GM18499 (cell line): ENCODE results near the gene REXO1.
"Not testable (repeated sequence)": the region's sequence is repeated elsewhere in the genome, so short reads cannot be mapped to it uniquely, and the experiment has no call there.

Experiments
- ATAC-seq: cut with Tn5 transposase; IDR thresholded peaks from one replicate; pipeline ENCODE4 v1.9.1; 2021; ENCODE audit warnings: moderate number of reproducible peaks; ENCODE audit not compliant: insufficient read depth, unreplicated experiment

The REXO1 gene, protein sequence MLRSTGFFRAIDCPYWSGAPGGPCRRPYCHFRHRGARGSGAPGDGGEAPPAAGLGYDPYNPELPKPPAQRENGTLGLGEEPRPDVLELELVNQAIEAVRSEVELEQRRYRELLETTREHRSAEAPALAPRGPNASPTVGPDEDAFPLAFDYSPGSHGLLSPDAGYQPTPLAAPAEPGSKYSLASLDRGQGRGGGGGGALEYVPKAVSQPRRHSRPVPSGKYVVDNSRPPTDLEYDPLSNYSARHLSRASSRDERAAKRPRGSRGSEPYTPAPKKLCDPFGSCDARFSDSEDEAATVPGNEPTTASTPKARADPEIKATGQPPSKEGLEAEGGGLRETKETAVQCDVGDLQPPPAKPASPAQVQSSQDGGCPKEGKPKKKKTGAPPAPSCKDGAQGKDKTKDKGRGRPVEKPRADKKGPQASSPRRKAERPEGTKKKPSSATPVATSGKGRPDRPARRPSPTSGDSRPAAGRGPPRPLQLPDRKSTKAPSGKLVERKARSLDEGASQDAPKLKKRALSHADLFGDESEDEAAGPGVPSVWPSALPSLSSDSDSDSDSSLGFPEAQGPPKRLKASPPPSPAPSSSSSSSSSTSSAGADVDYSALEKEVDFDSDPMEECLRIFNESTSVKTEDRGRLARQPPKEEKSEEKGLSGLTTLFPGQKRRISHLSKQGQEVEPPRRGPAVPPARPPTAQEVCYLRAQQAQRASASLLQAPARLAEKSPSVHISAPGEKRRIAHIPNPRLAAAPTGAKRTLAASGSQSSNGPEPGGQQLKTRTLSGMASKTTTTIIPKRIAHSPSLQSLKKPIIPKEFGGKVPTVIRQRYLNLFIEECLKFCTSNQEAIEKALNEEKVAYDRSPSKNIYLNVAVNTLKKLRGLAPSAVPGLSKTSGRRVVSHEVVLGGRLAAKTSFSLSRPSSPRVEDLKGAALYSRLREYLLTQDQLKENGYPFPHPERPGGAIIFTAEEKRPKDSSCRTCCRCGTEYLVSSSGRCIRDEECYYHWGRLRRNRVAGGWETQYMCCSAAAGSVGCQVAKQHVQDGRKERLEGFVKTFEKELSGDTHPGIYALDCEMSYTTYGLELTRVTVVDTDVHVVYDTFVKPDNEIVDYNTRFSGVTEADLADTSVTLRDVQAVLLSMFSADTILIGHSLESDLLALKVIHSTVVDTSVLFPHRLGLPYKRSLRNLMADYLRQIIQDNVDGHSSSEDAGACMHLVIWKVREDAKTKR

DNA sequence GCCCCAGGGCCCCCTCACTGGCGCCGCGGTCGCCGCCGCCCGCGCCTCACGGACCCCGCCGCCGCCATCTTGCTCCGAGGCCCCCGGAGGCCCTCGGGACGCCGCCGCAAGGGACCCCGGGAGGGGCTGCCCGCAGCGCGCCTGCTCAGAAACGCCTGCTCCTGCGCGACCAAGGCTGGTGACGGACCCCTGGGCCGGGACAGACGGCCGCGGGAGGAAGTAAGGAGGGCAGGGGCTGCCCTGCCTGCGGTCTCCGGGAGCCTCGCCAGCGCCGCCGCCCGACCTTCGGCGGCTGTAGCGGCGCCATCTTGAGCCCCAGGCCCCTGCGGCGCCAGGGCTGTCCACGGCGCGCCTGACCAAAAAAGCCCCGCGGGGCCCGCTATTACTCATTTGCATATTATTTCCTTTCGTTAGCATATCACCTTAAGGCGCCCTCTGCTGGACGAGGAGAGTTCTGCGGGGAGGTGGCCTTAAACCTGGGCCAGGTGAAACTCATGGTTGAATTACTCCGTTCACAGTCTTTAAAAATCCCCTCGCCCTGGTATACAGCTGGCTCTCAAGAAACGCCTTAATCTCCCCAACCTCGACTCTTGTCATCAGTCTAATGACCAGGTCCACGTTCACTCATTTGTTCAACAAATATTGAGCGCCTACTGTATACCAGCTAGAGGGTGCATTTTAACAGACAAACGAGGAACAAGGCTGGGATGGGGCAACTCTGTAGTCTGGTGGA lies at the start of gene REXO1:
REXO1 (minus strand) TSS at position 85 of the 733 bp plus-strand sequence. CDS start 125 bp downstream, outside the sequence.
- ATAC-seq = peak; percentile 39

DNA sequence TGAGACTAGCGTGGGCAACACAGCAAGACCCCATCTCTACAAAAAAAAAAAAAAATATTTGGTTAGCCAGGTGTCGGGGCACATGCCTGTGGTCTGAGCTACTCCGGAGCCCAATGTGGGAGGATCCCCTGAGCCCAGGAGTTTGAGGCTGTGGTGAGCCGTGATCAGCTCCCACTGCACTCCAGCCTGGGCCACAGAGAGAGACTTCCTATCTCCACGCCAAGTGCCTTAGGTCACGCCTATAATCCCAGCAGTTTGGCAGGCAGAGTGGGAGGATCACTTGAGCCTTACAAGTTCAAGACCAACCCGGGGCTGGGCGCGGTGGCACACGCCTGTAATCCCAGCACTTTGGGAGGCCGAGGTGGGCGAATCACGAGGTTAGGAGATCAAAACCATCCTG lies 48.2 kb upstream of the REXO1 start:
- ATAC-seq = no peak

DNA sequence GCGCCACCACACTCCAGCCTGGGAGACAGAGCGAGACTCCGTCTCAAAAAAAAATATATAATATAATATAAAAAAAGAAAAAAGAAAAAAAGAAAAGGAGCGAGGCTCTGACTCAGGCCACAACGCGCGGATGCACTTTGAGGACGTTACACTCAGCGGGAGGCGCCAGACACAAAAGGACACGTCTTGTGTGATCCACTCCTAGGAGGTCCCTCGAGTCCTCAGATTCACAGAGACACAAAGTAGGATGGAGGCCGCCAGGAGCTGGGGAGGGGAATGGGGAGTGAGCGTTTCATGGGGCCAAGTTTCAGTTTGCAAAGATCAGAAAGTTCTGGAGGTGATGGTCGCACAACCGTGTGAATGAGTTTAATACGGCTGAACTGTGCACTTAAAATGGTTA lies 45.5 kb upstream of the REXO1 start:
- no peak for ATAC-seq

DNA sequence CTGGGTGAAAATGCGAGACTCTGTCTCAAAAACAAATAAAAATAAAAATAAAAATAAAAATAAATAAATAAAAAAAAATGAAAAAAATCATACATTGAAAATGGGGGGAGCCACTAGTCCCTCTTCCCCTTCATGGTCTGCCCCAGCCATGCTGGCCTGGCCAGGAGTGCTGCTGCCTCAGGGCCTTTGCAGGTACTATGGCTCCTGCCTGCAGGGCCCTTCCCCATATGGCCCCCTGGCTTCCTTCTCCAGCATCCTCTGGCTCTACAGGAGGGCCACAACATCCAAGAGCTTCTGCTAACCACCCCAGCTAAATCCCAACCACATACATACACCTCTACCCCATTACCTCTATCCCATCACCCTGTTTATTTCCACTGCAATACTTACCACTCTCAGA lies 41.6 kb upstream of the REXO1 start:
- no peak for ATAC-seq

DNA sequence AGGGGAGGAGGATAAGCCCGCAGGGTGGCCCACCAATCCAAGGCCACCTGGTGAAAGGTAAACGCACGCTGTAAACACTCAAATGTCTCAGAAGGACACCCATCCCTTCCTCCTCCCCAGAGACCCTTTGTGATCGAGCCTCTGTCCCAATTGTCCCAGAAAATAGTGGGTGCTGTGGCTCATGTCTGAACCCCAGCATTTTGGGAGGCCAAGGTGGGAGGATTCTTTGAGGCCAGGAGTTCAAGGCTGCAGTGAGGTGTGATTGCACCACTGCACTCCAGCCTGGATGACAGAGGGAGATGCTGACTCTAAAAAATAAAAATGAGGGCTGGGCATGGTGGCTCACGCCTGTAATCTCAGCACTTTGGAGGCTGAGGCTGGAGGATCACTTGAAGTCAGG lies 40.1 kb upstream of the REXO1 start:
- ATAC-seq = no peak

DNA sequence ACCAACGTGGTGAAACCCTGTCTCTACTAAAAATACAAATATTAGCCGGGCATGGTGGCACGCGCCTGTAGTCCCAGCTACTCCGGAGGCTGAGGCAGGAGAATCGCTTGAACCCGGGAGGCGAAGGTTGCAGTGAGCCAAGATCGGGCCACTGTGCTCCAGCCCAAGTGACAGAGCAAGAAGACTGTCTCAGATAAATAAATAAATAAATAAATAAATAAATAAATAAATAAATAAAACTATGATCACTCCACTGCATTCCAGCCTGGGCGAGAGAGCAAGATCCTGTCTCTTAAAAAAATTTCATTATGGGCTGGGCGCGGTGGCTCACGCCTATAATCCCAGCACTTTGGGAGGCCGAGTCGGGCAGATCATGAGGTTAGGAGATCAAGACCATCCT lies 38.1 kb upstream of the REXO1 start:
- ATAC-seq = not testable (repeated sequence)

DNA sequence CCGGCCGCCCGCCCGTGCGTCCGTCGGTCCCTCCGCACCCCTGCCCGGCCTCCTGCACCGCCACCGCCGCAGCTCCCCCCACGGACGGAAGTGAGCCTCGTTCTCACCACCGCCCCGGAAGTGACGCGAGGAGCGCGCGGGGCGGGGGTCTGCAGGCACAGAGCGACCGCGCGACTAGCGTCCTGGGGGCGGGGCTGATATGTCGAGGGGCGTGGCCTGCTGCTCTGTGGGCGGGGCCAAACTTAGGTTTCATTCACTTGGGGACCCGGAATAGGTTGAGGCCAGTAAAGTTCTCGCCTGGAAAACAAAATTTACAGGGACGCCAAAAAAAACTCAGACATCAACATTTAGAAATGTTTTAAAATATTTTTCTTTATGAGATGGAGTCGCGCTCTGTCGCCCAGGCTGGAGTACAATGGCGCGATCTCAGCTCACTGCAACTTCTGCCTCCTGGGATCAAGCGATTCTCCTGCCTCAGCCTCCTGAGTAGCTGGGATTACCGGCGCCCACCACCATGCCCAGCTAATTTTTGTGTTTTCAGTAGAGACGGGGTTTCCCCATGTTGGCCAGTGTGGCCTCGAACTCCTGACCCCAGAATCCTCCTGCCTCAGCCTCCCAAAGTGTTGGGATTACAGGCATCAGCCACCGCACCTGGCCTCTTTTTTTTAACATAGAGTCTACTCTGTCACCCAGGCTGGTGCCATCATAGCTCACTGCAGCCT lies 37.3 kb upstream of the REXO1 start, which contains the start of gene ABHD17A:
ABHD17A (minus strand) TSS at position 99 of the 722 bp plus-strand sequence. CDS start 3,930 bp downstream, outside the sequence.
- ATAC-seq = not testable (repeated sequence)

DNA sequence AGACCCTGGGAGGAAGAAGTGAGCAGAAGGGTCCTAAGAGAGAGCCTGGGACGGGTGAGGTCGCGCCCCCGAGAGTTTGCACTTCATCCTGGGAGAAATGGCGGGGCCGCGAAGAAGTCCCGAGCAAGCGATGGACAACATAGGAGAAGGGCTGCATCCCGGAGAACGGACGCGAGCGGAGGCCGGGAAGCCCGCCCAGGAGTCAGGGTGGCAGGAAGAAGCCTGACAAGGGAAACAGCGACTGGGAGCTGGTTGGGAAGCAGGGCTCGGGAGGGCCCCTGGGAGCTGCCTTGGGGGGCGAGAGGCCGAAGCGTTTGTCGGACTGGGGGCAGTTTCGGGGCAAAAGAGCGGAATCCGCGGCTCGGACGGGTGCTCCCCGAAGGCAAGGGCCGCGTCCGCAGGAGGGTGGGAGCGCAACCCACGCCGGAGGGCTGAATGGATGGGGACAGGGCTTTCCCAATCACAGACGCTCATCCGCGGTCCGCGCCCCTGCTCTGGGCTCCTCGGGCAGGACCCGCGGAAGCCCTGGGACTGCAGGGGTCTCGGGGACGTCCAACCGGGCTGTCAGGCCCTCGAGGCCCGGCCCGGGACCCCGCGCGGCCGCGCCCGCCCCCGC lies 36.5 kb upstream of the REXO1 start:
- no peak for ATAC-seq

DNA sequence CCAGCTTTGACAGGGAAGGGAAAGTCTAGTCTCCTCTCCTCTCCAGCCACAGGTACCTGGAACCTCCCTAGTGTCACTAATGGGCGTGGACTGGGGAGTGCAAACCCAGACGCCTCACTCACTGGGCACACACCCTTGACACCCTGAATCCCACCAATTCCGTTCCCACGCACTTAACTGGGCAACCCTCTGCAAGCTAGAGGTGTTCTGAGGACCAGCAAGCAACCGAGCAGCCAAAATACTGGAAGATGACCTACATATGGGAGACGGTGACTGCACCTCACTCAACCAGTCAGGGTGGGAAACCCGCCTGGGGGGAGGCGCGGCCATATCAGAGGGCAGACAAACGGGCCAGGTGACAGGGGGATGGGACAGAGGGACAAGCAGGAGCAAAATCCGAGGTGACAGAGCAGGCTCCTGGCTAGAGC lies 36.0 kb upstream of the REXO1 start:
- ATAC-seq = no peak

DNA sequence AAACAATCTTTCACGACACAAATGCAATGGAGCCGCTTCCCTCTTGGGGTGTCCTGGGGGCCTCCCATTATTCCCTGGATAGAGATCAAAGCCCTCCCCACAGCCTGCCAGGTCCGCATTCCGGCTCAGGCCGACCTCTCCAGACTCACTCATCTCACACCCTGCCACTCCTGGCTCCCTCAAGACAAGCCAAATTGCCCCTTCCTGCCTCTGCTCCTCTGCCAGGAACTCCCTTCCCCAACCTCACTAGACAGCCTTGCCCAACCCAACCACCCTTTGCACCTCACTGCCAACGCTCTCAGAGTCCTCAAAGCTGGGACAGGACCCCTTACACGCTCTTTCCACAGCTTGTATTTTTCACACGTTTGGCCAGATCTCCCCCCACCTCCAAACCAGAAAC lies 35.5 kb upstream of the REXO1 start:
- ATAC-seq = no peak

DNA sequence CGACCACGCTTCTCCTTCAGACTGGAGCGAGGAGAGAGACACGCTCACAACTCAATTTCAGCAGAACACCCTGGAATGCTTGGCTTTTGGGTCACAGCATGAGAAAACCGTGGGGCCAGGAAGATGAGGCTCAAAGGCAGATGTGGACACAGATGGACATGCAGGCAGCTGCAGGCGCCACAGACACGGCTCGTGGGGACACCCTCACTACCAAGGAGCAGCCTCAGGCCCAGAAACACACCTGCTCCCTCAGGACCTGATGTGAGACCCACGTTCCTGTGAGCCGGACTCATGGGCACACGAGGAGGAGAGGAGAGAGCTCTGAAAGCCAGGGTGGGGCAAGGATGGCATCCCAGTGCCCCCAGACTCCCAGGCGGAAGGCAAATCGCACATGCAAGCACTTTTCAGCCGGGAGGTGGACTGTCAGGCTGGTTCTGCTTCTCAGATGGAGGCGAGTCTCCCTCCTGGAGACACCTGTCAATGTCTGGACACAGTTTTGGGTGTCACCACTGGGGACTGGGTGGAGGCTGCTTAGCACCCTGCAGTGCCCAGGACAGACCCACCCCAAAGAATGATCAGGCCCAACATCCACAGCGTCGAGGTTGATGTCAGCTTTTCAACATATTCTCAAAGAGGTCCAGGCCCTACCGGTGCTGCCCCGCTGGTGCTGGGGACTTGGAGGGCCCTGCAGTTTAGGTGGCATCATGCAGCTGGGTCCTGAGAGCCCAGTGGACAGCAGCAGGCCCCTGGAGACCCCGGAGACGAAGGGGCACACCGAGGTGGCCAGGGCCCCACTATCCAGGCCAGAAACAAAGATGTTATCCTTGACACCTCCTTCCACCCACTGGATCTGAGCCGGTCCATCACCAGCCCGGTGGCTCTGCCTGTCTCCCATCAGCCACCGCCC lies 34.8 kb upstream of the REXO1 start:
- ATAC-seq = no peak

DNA sequence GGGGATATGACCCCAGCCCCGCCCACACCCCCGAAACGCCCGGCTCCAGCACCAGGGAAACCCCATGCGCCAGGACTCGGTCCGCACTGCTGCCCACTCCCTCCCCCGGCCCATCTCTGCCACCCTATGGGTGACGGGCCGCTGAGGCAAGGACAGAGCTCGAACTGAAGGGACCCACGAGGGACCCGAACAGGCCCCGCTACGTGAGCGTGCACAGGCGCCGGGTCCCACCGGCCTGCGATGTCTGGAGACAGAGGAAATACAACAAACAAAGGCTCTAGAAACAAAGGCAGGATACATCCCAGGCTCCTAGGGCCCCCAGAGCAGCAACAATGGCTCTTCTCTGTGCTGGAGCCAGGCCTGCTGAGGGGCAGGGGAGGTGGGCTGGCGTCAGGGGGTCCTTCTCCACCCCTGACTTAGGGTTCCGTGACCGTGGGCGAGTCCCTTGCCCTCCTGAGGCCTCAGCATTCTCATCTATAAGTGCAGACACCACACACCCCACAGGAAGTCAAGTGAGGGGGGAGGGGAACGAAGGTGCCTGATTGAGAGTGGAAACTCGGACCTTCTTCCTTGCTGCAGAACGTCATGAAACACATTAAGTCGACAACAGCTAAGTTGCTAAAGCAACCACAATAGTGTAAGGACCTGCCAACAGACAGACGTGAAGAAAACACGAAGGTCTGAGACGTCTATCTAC lies 34.0 kb upstream of the REXO1 start:
- ATAC-seq = no peak

DNA sequence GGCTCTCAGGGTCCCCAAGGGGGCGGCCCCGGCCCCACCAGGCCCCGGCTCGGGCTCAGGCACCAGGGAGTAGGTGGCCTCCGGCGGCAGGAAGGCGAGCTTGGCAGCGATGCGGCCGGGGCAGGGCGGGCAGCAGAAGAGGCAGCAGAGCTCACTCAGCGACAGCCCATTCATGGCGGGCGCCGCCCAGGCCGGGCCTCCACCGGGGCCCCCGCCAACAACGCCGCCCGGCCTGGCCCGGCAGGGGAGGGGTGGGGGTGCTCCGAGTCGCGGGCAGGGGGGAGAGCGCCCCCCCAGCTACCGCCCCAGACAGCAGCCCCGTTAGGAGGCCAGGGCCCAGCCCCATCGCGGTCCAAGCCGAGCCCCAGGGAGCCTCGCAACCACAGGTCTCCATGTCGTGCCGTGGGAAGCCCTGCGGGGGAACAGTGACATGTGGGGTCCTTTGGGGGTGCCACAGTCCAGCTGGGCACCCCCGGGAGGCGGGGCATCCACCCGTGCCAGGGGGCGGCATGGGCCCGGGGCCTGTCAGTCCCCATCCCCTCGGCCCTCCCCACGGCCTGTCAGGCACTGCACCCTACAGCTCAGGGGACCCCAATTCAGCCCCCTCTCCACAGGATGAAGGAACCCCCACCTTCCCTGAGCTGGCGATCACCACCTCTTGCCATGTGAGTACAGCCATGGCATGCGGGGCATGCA lies 33.3 kb upstream of the REXO1 start:
- ATAC-seq = not testable (repeated sequence)

DNA sequence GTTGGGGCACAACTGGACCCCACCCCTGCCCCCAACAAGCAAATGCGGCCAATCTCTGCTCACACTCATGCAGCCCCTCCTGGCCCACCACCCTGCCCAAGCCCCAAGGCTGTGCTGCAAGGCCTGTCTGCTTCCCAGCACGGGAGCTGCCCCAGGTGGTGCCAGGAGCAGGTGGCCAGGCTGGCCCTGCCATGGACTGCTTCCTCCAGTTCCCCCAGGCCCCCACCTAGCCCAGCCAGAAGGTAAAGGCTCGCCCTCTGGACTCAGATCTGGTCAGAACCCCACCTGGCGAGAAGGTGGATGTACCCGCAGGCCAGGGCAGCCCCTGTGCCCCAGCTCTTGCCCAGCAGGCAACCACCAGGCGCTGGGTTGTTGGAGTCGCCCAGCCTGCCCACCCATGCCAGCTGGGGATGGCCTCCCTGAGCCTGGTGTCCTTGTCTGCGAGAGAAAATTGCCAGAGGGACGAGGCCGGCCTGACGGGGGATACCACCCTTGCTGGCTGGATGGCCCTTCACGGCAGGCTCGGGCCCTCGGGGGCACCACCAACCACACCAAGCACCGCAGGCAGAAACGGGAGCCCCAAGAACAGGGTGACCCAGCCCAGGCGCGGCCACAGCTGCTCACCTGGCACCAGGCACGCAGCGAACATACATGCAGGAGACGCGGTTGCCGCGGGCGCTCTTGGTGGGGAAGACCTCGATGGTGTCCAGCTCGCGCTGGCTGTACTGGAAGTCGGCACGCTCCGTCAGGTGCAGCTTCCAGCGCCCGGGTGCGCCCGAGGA lies 32.5 kb upstream of the REXO1 start:
- no peak for ATAC-seq

DNA sequence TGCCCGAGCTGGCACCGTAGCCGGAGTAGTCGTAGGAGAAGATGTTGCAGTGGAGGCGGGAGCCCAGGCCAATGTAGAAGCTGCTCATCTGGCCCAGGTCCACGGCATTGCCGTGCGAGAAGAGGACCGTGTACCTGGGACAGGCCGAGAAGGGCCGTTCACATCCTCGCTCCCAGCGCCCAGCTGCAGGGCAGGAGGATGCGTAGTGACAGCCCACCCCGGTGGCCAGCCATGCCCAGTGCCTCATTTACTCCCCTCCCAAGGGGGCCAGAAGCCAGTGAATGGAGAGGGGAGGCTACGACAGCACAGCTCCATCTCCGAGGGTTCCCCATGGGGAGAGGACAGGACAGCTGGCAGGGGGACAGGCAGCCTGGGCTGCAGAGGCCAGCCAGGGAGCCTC lies 31.7 kb upstream of the REXO1 start:
- ATAC-seq = not testable (repeated sequence)

DNA sequence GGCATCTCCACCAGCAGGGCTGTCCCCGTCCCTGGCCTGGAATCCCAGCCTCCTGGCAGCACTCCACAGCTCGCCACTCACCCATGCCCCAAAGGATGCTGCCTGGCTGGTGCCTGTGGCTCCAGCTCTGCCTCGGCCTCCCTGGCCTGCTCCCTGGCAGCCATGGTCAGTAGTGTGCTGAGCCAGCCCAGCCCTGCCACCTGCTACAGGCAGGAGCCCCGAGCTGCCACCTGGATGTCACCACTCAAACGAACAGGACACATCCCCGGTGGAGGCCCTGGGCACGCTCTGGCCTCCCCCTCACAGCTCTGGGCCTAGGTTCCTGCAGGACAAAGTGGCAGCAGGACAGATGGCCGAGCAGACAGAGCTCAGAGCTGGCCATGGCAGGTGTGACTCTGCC lies 30.3 kb upstream of the REXO1 start:
- not testable (repeated sequence) for ATAC-seq
